Astrocyte (in vitro differentiated cells and primary cell): ENCODE results near the gene VWA8. TPM values are rescaled to one million over a fixed set of nuclear protein-coding genes. Genes with fewer than 3 reads are reported as not detected.
"Not testable (repeated sequence)": the region's sequence is repeated elsewhere in the genome, so short reads cannot be mapped to it uniquely, and the experiment has no call there.

ENCODE experiments used
- DNase-seq: peaks from one replicate; pipeline ENCODE4 v3.0.0-alpha.2; 2010; ENCODE audit warnings: low read depth
- FAIRE-seq: peaks from 2 replicates; lab custom pipeline; 2011; peaks lifted over from hg19 to GRCh38; lab: Jason Lieb, UNC
- H2AFZ ChIP-seq: 2 replicates; pipeline ENCODE4 v1.6.0; 2012; ENCODE audit warnings: low read depth, low read length, inconsistent platforms
- H3K27ac ChIP-seq: 2 replicates; pipeline ENCODE4 v1.5.1; 2011; ENCODE audit warnings: low read depth, low read length, inconsistent platforms
- H3K27me3 ChIP-seq: 2 replicates; pipeline ENCODE4 v1.6.0; 2011; ENCODE audit warnings: low read length, inconsistent platforms; ENCODE audit not compliant: insufficient read depth
- H3K36me3 ChIP-seq: 2 replicates; pipeline ENCODE4 v1.5.1; 2011; ENCODE audit warnings: low read length, inconsistent platforms; ENCODE audit not compliant: insufficient read depth
- H3K4me1 ChIP-seq: 2 replicates; pipeline ENCODE4 v1.5.1; 2011; ENCODE audit warnings: low read length, inconsistent platforms; ENCODE audit not compliant: insufficient read depth
- H3K4me2 ChIP-seq: 2 replicates; pipeline ENCODE4 v1.6.0; 2012; ENCODE audit warnings: low read length, inconsistent platforms
- H3K4me3 ChIP-seq: 2 replicates; pipeline ENCODE4 v1.5.1; 2011; ENCODE audit warnings: low read depth, mild to moderate bottlenecking, low read length, inconsistent platforms; ENCODE audit not compliant: insufficient read depth
- H3K79me2 ChIP-seq: 2 replicates; pipeline ENCODE4 v1.6.0; 2012; ENCODE audit warnings: mild to moderate bottlenecking, low read length, inconsistent platforms; ENCODE audit not compliant: insufficient read depth
- H3K9ac ChIP-seq: 2 replicates; pipeline ENCODE4 v1.6.0; 2012; ENCODE audit warnings: mild to moderate bottlenecking, low read length, inconsistent platforms
- H3K9me3 ChIP-seq: 2 replicates; pipeline ENCODE4 v1.5.1; 2012; ENCODE audit warnings: low read depth, mild to moderate bottlenecking, low read length, inconsistent platforms; ENCODE audit not compliant: insufficient read depth
- H4K20me1 ChIP-seq: 2 replicates; pipeline ENCODE4 v1.6.0; 2012; ENCODE audit warnings: low read length, inconsistent platforms; ENCODE audit not compliant: insufficient read depth
- H3K27ac Mint-ChIP-seq: one replicate; pipeline ENCODE4 v1.8.0; 2021; ENCODE audit warnings: mild to moderate bottlenecking, mixed read lengths; ENCODE audit not compliant: unreplicated experiment
- H3K27me3 Mint-ChIP-seq: one replicate; pipeline ENCODE4 v1.8.0; 2021; ENCODE audit warnings: low read depth, mixed read lengths; ENCODE audit not compliant: unreplicated experiment
- H3K36me3 Mint-ChIP-seq: one replicate; pipeline ENCODE4 v1.8.0; 2021; ENCODE audit warnings: low read depth, mixed read lengths; ENCODE audit not compliant: unreplicated experiment
- H3K4me1 Mint-ChIP-seq: one replicate; pipeline ENCODE4 v1.8.0; 2021; ENCODE audit warnings: low read depth, mixed read lengths; ENCODE audit not compliant: unreplicated experiment
- H3K4me3 Mint-ChIP-seq: one replicate; pipeline ENCODE4 v1.8.0; 2021; ENCODE audit warnings: mild to moderate bottlenecking, moderate library complexity, mixed read lengths; ENCODE audit not compliant: unreplicated experiment
- H3K9me3 Mint-ChIP-seq: one replicate; pipeline ENCODE4 v1.8.0; 2021; ENCODE audit warnings: mild to moderate bottlenecking, mixed read lengths; ENCODE audit not compliant: unreplicated experiment
- EZH2 ChIP-seq: IDR thresholded peaks from 2 replicates; pipeline ENCODE4 v1.6.1; 2012; ENCODE audit warnings: mild to moderate bottlenecking, low read length, inconsistent platforms; ENCODE audit not compliant: insufficient read depth
- total RNA-seq: library from RNA; stranded (reverse); gene quantifications from 2 replicates; pipeline ENCODE4 v1.2.1, GENCODE V29; 2021
- TF ChIP-seq, protein P1 (sequence below): IDR thresholded peaks from 2 replicates; pipeline ENCODE4 v1.5.1; 2011; ENCODE audit warnings: low read depth, mild to moderate bottlenecking, inconsistent platforms, low read length, moderate library complexity; ENCODE audit not compliant: insufficient read depth

Gene VWA8
- total RNA-seq, 1 donor from 2014 or later: 15.6 TPM

DNA sequence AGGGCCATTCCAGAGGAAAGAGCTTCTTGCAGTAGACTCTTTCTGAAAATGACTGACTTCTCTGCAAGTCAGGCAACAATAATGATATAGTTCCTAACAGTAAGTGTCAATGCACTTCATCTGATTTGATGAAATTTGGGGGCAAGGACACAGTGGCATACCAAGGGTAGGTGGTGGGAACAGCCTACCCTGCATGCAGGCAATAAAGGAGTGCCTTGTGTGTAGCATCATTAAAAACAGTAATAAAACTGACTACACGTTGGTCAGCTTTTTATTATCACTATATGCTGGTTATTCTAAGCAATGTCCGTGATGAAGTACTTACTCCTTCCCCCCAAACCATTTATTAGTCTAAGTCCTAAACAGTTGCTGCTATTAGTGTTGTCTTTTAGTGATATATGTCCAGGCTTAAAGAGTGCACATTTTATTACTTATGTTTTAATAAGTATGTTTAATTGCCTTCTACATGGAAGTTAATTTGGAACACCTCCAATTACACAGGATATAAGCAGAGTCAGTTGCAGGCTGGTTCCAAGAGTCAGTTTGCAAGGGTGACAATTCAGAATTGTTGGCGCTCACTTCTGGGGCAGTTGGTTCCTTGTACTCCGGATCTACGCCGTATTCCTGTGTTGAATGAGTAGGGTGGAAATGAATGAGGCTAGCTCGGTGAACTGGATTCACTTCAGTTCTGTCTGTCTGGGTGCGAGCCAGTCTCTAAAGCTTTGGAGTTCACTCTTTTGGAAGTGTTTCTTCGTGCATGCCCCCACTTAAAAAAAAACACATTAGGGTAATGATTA, 419.6 kb downstream of the VWA8 start:
- H3K4me1 Mint-ChIP-seq: peaks cover 18% of the 10 kb centered on the region
- H3K36me3 Mint-ChIP-seq: peaks cover 3% of the 10 kb centered on the region
- peaks cover 11% of the 10 kb centered on the region for H3K4me1 ChIP-seq
- TF ChIP-seq EZH2: no peak
- TF ChIP-seq, protein P1, sequence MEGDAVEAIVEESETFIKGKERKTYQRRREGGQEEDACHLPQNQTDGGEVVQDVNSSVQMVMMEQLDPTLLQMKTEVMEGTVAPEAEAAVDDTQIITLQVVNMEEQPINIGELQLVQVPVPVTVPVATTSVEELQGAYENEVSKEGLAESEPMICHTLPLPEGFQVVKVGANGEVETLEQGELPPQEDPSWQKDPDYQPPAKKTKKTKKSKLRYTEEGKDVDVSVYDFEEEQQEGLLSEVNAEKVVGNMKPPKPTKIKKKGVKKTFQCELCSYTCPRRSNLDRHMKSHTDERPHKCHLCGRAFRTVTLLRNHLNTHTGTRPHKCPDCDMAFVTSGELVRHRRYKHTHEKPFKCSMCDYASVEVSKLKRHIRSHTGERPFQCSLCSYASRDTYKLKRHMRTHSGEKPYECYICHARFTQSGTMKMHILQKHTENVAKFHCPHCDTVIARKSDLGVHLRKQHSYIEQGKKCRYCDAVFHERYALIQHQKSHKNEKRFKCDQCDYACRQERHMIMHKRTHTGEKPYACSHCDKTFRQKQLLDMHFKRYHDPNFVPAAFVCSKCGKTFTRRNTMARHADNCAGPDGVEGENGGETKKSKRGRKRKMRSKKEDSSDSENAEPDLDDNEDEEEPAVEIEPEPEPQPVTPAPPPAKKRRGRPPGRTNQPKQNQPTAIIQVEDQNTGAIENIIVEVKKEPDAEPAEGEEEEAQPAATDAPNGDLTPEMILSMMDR: no peak
- no peak overlapping the region for H3K4me3 Mint-ChIP-seq
- no peaks in the 10 kb centered on the region for H4K20me1 ChIP-seq
- no peak overlapping the region for H2AFZ ChIP-seq
- H3K27me3 ChIP-seq: peaks cover 3% of the 10 kb centered on the region
- H3K36me3 ChIP-seq: no peaks in the 10 kb centered on the region
- DNase-seq (no peak), FAIRE-seq (no peak)
- no peak overlapping the region for H3K27ac Mint-ChIP-seq
- no peak overlapping the region for H3K4me2 ChIP-seq
- no peaks in the 10 kb centered on the region for H3K79me2 ChIP-seq
- H3K9ac ChIP-seq: no peak overlapping the region
- no peak overlapping the region for H3K4me3 ChIP-seq
- peaks cover 3% of the 10 kb centered on the region for H3K9me3 ChIP-seq
- H3K27ac ChIP-seq: no peak overlapping the region
- peaks cover 16% of the 10 kb centered on the region for H3K27me3 Mint-ChIP-seq
- H3K9me3 Mint-ChIP-seq: peaks cover 11% of the 10 kb centered on the region

DNA sequence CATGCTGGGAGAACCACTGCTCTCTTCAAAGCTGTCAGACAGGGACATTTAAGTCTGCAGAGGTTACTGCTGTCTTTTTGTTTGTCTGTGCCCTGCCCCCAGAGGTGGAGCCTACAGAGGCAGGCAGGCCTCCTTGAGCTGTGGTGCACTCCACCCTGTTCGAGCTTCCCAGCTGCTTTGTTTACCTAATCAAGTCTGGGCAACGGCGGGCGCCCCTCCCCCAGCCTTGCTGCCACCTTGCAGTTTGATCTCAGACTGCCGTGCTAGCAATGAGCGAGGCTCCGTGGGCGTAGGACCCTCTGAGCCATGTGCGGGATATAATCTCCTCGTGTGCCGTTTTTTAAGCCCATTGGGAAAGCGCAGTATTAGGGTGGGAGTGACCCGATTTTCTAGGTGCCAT, 420.7 kb downstream of the VWA8 start:
- FAIRE-seq, H3K79me2 ChIP-seq, H3K36me3 Mint-ChIP-seq, H4K20me1 ChIP-seq, H3K4me1 Mint-ChIP-seq, H3K27ac Mint-ChIP-seq, H3K4me3 Mint-ChIP-seq, H3K4me1 ChIP-seq, H2AFZ ChIP-seq, H3K4me3 ChIP-seq, H3K27me3 ChIP-seq, H3K27ac ChIP-seq, H3K36me3 ChIP-seq, H3K4me2 ChIP-seq, H3K9ac ChIP-seq, DNase-seq, H3K9me3 ChIP-seq: not testable (repeated sequence)
- H3K9me3 Mint-ChIP-seq: peaks cover 11% of the 10 kb centered on the region
- H3K27me3 Mint-ChIP-seq: peaks cover 16% of the 10 kb centered on the region

DNA sequence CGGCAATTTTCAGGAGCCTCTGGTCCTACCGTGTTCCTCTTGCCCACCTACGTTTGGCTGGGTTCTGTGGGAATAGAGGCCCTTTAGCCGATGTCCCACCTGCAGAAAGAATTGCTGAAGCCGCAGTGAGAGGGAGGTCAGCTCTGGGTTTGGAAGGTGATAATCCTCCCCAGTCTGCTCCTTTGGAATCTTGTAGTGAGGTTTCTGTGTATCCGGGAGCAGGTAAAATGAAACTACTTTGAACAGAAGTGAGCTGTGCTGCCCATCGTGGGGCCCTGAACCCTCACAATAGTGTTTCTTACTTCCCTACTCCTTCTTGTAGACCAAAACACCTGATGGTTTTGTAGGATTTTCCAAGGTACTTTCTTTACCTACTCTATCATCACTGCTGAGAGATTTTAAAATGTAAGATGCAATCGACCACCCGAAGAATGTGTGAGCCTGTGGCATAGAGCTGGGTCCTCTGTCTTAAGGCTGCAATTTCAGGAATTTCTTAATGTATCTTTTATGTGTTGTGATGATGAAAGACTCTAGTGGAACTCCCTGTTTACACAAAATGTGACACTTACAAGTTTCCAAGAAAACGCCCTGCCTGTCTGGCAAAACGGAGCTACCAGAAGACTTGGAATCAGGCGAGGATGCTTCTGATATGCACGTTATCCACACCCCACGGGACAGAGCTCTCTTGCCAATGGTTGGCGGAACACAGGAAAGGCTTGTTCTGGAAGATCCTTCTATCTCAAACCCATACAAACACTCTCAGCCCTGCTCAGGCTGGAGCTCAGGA, 427.4 kb downstream of the VWA8 start:
- Histone ChIP-seq H3K9me3 (no peaks in the 10 kb centered on the region), H3K36me3 (no peaks in the 10 kb centered on the region), H3K27ac (no peak overlapping the region), H2AFZ (no peak overlapping the region), H3K79me2 (no peaks in the 10 kb centered on the region), H3K4me2 (no peak overlapping the region), H4K20me1 (no peaks in the 10 kb centered on the region), H3K27me3 (no peaks in the 10 kb centered on the region), H3K4me1 (no peaks in the 10 kb centered on the region), H3K9ac (no peak overlapping the region), H3K4me3 (no peak overlapping the region)
- Mint-ChIP-seq H3K4me1 (no peaks in the 10 kb centered on the region), H3K9me3 (peaks cover 3% of the 10 kb centered on the region), H3K4me3 (no peak overlapping the region), H3K27me3 (peaks cover 15% of the 10 kb centered on the region), H3K27ac (no peak overlapping the region), H3K36me3 (no peaks in the 10 kb centered on the region)
- DNase-seq (no peak), FAIRE-seq (no peak)
- no peak for TF ChIP-seq EZH2
- TF ChIP-seq, protein P1: no peak
